ENCODE results near the gene SLCO2A1. TPM values are rescaled to one million over a fixed set of nuclear protein-coding genes. Genes with fewer than 3 reads are reported as not detected.
A peak's percentile ranks its signal among the peaks of the same experiment; 100 is the strongest.

The SLCO2A1 gene
- total RNA-seq, 1 experiment from 2014 or later = 1.4 TPM

GRCh38 chr3:134060561-134061385, 31.0 kb upstream of the SLCO2A1 start:
- DNase-seq (ENCODE audit: low read depth) = no peak

- DNase-seq (ENCODE audit: low read depth) = no peak
Measured at GRCh38 chr3:134059671-134060560, 30.2 kb upstream of the SLCO2A1 start.

- DNase-seq (ENCODE audit: low read depth) = no peak
Measured at GRCh38 chr3:134059035-134059601, 29.4 kb upstream of the SLCO2A1 start.

- DNase-seq (ENCODE audit: low read depth) = no peak
Measured at GRCh38 chr3:134057654-134058110, 28.0 kb upstream of the SLCO2A1 start.

GRCh38 chr3:134057006-134057653, 27.4 kb upstream of the SLCO2A1 start:
- peak; percentile 43 for DNase-seq (ENCODE audit: low read depth)

GRCh38 chr3:134056464-134056891, 26.8 kb upstream of the SLCO2A1 start:
- no peak for DNase-seq (ENCODE audit: low read depth)

GRCh38 chr3:134055661-134056060, 25.9 kb upstream of the SLCO2A1 start:
- no peak for DNase-seq (ENCODE audit: low read depth)

- no peak for DNase-seq (ENCODE audit: low read depth)
Measured at GRCh38 chr3:134054881-134055280, 25.2 kb upstream of the SLCO2A1 start.

GRCh38 chr3:134054231-134054630, 24.5 kb upstream of the SLCO2A1 start:
- DNase-seq (ENCODE audit: low read depth) = no peak

- no peak for DNase-seq (ENCODE audit: low read depth)
Measured at GRCh38 chr3:134052370-134052769, 22.6 kb upstream of the SLCO2A1 start.

GRCh38 chr3:134049676-134050075, 20.0 kb upstream of the SLCO2A1 start:
- no peak for DNase-seq (ENCODE audit: low read depth)

- no peak for DNase-seq (ENCODE audit: low read depth)
Measured at GRCh38 chr3:134048278-134048996, 18.7 kb upstream of the SLCO2A1 start.

- no peak for DNase-seq (ENCODE audit: low read depth)
Measured at GRCh38 chr3:134044459-134044858, 14.7 kb upstream of the SLCO2A1 start.

- DNase-seq (ENCODE audit: low read depth) = no peak
Measured at GRCh38 chr3:134040066-134040465, 10.3 kb upstream of the SLCO2A1 start.

GRCh38 chr3:134039161-134039862, 9.6 kb upstream of the SLCO2A1 start:
- DNase-seq (ENCODE audit: low read depth) = peak; percentile 63

GRCh38 chr3:134038716-134039115, 9.0 kb upstream of the SLCO2A1 start:
- DNase-seq (ENCODE audit: low read depth) = no peak

GRCh38 chr3:134038071-134038491, 8.4 kb upstream of the SLCO2A1 start:
- no peak for DNase-seq (ENCODE audit: low read depth)

GRCh38 chr3:134037168-134037567, 7.4 kb upstream of the SLCO2A1 start:
- DNase-seq (ENCODE audit: low read depth) = no peak

GRCh38 chr3:134036291-134036690, 6.6 kb upstream of the SLCO2A1 start:
- no peak for DNase-seq (ENCODE audit: low read depth)

GRCh38 chr3:134035836-134036235, 6.1 kb upstream of the SLCO2A1 start:
- DNase-seq (ENCODE audit: low read depth) = no peak
